BJ (cell line): ENCODE data around the gene POLR1B. TPM values are rescaled to one million over a fixed set of nuclear protein-coding genes. Genes with fewer than 3 reads are reported as not detected.
A peak's percentile ranks its signal among the peaks of the same experiment; 100 is the strongest.

Experiments used
- CTCF ChIA-PET: fragments of 350-600 bp; formaldehyde crosslinking; extraction: SDS; loops from one replicate; lab custom pipeline; 2021; ENCODE audit warnings: antibody characterized with exemption, inconsistent platforms; lab: Yijun Ruan, JAX
- POLR2A ChIA-PET: fragments of 300-600 bp; sonication (Branson Sonifier 250); formaldehyde crosslinking; extraction: SDS; loops from one replicate; lab custom pipeline; 2021; ENCODE audit warnings: antibody characterized with exemption; lab: Charles Lee
- DNase-seq: peaks from one replicate; pipeline ENCODE4 v3.0.0-alpha.2; 2011; ENCODE audit warnings: low read depth
- H3K27me3 ChIP-seq: 2 replicates; pipeline ENCODE4 v1.6.0; 2011; ENCODE audit warnings: low read length; ENCODE audit not compliant: control insufficient read depth, insufficient read depth
- H3K36me3 ChIP-seq: 2 replicates; pipeline ENCODE4 v1.5.1; 2011; ENCODE audit warnings: low read length; ENCODE audit not compliant: control insufficient read depth, insufficient read depth
- H3K4me3 ChIP-seq: 2 replicates; pipeline ENCODE4 v1.5.1; 2011; ENCODE audit warnings: low read depth, mild to moderate bottlenecking, control low read depth, low read length
- polyA plus RNA-seq: library from polyadenylated mRNA; depleted of rRNA; stranded (reverse); fragments of >200 nt; gene quantifications from 2 replicates; pipeline ENCODE4 v1.2.3, GENCODE V29; 2011
- TF ChIP-seq, protein P1 (sequence below): IDR thresholded peaks from 2 replicates; pipeline ENCODE4 v1.5.1; 2011; ENCODE audit warnings: low read depth, mild to moderate bottlenecking, control low read depth, inconsistent platforms, low read length, moderate library complexity; ENCODE audit not compliant: insufficient read depth

Gene POLR1B
- polyA plus RNA-seq, 1 experiment, result 11.8 TPM

DNA sequence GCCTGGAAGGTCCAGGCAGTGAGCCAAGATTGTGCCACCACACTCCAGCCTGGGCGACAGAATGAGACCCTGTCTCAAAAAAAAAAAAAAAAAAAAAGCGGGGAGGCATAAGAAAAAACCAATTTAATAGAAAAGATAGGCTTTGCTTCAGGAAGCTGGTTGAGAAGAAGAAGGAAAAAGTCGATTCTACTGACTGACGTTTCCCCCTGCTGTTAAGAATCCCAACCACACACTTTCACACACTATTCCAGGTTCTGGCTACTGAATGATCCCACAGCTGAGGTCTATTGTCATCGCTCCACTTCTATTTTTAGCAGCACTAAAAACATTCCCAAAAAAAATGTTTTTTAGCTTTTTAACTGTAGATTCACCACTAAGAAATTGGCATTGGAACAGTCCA is 35.5 kb downstream of the POLR1B start:
- no peak for DNase-seq
- H3K4me3 ChIP-seq, result no peak overlapping the region
- CTCF ChIA-PET, result interaction anchor here (1.2 to 1.9 kb wide), 5 partner anchors 14 to 690 kb away, joined by 3 to 9 read pairs (median 5); no protein-coding TSS in a partner anchor

GRCh38 chr2:112579241-112579640 is 37.0 kb downstream of the POLR1B start:
- CTCF ChIA-PET, result no interaction called here
- TF ChIP-seq, protein P1, sequence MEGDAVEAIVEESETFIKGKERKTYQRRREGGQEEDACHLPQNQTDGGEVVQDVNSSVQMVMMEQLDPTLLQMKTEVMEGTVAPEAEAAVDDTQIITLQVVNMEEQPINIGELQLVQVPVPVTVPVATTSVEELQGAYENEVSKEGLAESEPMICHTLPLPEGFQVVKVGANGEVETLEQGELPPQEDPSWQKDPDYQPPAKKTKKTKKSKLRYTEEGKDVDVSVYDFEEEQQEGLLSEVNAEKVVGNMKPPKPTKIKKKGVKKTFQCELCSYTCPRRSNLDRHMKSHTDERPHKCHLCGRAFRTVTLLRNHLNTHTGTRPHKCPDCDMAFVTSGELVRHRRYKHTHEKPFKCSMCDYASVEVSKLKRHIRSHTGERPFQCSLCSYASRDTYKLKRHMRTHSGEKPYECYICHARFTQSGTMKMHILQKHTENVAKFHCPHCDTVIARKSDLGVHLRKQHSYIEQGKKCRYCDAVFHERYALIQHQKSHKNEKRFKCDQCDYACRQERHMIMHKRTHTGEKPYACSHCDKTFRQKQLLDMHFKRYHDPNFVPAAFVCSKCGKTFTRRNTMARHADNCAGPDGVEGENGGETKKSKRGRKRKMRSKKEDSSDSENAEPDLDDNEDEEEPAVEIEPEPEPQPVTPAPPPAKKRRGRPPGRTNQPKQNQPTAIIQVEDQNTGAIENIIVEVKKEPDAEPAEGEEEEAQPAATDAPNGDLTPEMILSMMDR, result 0 out of 2 replicates have a peak, but pooled peaks have one; percentile 13
- peak; percentile 40 for DNase-seq

More for the DNA sequence above, 35.5 kb downstream of the POLR1B start:
- Histone ChIP-seq H3K27me3 (no peaks in the 10 kb centered on the region), H3K36me3 (peaks cover 6% of the 10 kb centered on the region; the same call in 1 of the 2 replicates)
- POLR2A ChIA-PET, result interaction anchor here (0.6 kb wide), 1 partner anchor 17 kb away, joined by 4 read pairs; no protein-coding TSS in a partner anchor
- TF ChIP-seq, protein P1, result peak; percentile 42

DNA sequence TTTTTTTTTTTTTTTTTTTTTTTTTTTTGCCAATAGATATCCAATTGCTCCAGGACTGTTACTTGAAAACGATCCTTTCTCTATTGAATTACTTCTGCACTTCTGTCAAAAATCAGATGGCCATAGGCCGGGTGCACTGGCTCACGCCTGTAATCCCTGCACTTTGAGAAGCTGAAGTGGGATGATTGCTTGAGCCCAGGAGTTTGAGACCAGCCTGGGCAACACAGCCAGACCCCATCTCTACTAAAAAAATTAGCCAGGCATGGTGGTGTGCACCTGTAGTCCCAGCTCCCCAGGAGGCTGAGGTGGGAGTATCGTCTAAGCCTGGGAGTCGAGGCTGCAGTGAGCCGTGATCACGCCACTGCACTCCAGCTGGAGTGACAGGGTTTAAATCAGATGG is 37.8 kb downstream of the POLR1B start:
- ChIA-PET CTCF (interaction anchor here (2.1 kb wide), 1 partner anchor 99 kb away, joined by 11 read pairs; no protein-coding TSS in a partner anchor), POLR2A (no interaction called here)
- TF ChIP-seq, protein P1, result no peak

More at GRCh38 chr2:112579241-112579640, 37.0 kb downstream of the POLR1B start:
- Histone ChIP-seq H3K4me3 (no peak overlapping the region), H3K27me3 (no peaks in the 10 kb centered on the region), H3K36me3 (peaks cover 4% of the 10 kb centered on the region; the same call in 1 of the 2 replicates)
- POLR2A ChIA-PET, result no interaction called here

GRCh38 chr2:112582314-112582746 is 40.1 kb downstream of the POLR1B start:
- no peak for DNase-seq
- ChIA-PET CTCF (no interaction called here), POLR2A (interaction anchor here (0.7 kb wide), 1 partner anchor 18 kb away, joined by 11 read pairs; no protein-coding TSS in a partner anchor)
- H3K27me3 ChIP-seq, result no peaks in the 10 kb centered on the region
- no peaks in the 10 kb centered on the region for H3K36me3 ChIP-seq
- TF ChIP-seq, protein P1, result peak; percentile 51
- H3K4me3 ChIP-seq, result no peak overlapping the region

More for the DNA sequence above, 37.8 kb downstream of the POLR1B start:
- Histone ChIP-seq H3K36me3 (peaks cover 3% of the 10 kb centered on the region; the same call in 1 of the 2 replicates), H3K27me3 (no peaks in the 10 kb centered on the region), H3K4me3 (no peak overlapping the region)
- no peak for DNase-seq

DNA sequence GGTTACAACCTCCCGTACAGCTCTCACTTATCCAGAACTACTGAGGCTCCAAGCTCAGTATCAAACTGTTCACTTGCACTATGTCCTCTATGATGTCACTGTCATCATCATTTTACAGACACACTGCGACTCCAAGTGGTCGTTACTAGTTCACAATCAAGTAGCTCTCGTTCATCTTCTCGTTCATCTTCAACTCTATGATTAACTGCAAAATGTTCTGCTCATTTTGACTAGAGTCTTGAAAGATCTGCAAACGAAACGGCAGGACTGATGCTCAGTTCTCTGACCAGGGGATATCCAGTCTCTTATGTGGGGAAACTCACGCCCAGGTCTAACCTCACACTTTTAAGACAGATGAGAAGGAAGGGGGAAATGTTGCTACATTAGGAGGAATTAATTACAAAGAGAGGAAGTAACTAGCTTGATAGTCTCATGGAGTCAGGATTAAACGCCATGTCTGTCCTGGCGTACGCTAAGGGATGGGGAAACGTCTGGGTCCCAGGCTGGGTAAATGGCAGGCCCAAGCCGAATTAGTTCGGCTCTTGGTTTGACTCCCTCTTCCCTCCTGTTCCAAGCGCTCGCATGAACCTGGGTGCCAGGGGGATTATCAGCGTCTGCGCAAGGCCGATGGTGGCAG is 41.4 kb downstream of the POLR1B start:
- ChIA-PET POLR2A (no interaction called here), CTCF (interaction anchor here (0.5 to 3.3 kb wide), 11 partner anchors 8 to 696 kb away, joined by 3 to 19 read pairs (median 3); no protein-coding TSS in a partner anchor)
- TF ChIP-seq, protein P1, result no peak
- DNase-seq, result no peak
- Histone ChIP-seq H3K36me3 (no peaks in the 10 kb centered on the region), H3K4me3 (peak overlapping the region; percentile 69), H3K27me3 (no peaks in the 10 kb centered on the region)
